GM21367 (cell line): Measurements from ENCODE around the gene ARFGAP3.

ENCODE experiments used
- ATAC-seq: cut with Tn5 transposase; IDR thresholded peaks from one replicate; pipeline ENCODE4 v1.9.1; 2021; ENCODE audit not compliant: unreplicated experiment

The ARFGAP3 gene

GRCh38 chr22:42825796-42826195 is 31.3 kb downstream of the ARFGAP3 start:
- ATAC-seq = no peak

GRCh38 chr22:42821386-42821785 is 35.7 kb downstream of the ARFGAP3 start:
- ATAC-seq = no peak

GRCh38 chr22:42820045-42820763 is 36.9 kb downstream of the ARFGAP3 start:
- no peak for ATAC-seq

GRCh38 chr22:42819412-42820044 is 37.5 kb downstream of the ARFGAP3 start:
- no peak for ATAC-seq

GRCh38 chr22:42817556-42817955 is 39.5 kb downstream of the ARFGAP3 start:
- no peak for ATAC-seq

- no peak for ATAC-seq
Observed at GRCh38 chr22:42816336-42816735, 40.7 kb downstream of the ARFGAP3 start.

- ATAC-seq = no peak
Observed at GRCh38 chr22:42814616-42815015, 42.5 kb downstream of the ARFGAP3 start.

GRCh38 chr22:42814215-42814614 is 42.9 kb downstream of the ARFGAP3 start:
- no peak for ATAC-seq

GRCh38 chr22:42813501-42813900 is 43.6 kb downstream of the ARFGAP3 start:
- ATAC-seq = no peak

- no peak for ATAC-seq
Observed at GRCh38 chr22:42811459-42811858, 45.6 kb downstream of the ARFGAP3 start.

GRCh38 chr22:42808521-42808920 is 48.6 kb downstream of the ARFGAP3 start:
- ATAC-seq = no peak

GRCh38 chr22:42807185-42807584 is 49.9 kb downstream of the ARFGAP3 start:
- no peak for ATAC-seq

- no peak for ATAC-seq
Observed at GRCh38 chr22:42805998-42806830, 50.9 kb downstream of the ARFGAP3 start.

- ATAC-seq = no peak
Observed at GRCh38 chr22:42805016-42805997, 51.8 kb downstream of the ARFGAP3 start.

- ATAC-seq = no peak
Observed at GRCh38 chr22:42803389-42803788, 53.7 kb downstream of the ARFGAP3 start.

- ATAC-seq = no peak
Observed at GRCh38 chr22:42801252-42802080, 55.6 kb downstream of the ARFGAP3 start.

- ATAC-seq = no peak
Observed at GRCh38 chr22:42800451-42801251, 56.4 kb downstream of the ARFGAP3 start.

- no peak for ATAC-seq
Observed at GRCh38 chr22:42799461-42800405, 57.3 kb downstream of the ARFGAP3 start.
